Thymus (tissue), 11 donors: ENCODE results near the gene SMURF1. TPM values are rescaled to one million over a fixed set of nuclear protein-coding genes. Genes with fewer than 3 reads are reported as not detected.

Experiments
- DNase-seq, 9 donors: peaks; one replicate each; pipeline ENCODE4 v3.0.0-alpha.2; 2013; ENCODE audit warnings: low spot score in 9 of 9, low read depth in 6 of 9, missing footprints in 1 of 9
- H3K27ac ChIP-seq, 2 donors: one replicate each; pipeline ENCODE4 v1.5.1; 2013; ENCODE audit warnings: control low read depth in 1 of 2, low read depth in 1 of 2, low read length in 1 of 2, mild to moderate bottlenecking in 1 of 2, moderate library complexity in 1 of 2
- H3K27me3 ChIP-seq, 2 donors: one replicate each; pipeline ENCODE4 v1.5.1; 2013; ENCODE audit warnings: low read length in 1 of 2; ENCODE audit not compliant: control insufficient read depth in 2 of 2, insufficient read depth in 1 of 2
- H3K36me3 ChIP-seq, 2 donors: one replicate each; pipeline ENCODE4 v1.5.1; 2013; ENCODE audit warnings: low read length in 1 of 2, mild to moderate bottlenecking in 1 of 2, moderate library complexity in 1 of 2; ENCODE audit not compliant: control insufficient read depth in 2 of 2, insufficient read depth in 2 of 2
- H3K4me1 ChIP-seq, 2 donors: one replicate each; pipeline ENCODE4 v1.5.1; 2013; ENCODE audit warnings: low read length in 2 of 2; ENCODE audit not compliant: control insufficient read depth in 2 of 2, insufficient read depth in 2 of 2
- H3K4me3 ChIP-seq, 2 donors: one replicate each; pipeline ENCODE4 v1.5.1; 2013; ENCODE audit warnings: low read length in 2 of 2, control low read depth in 1 of 2, mild to moderate bottlenecking in 1 of 2
- H3K9me3 ChIP-seq, 2 donors: one replicate each; pipeline ENCODE4 v1.5.1; 2013; ENCODE audit warnings: low read length in 1 of 2, mild to moderate bottlenecking in 1 of 2; ENCODE audit not compliant: control insufficient read depth in 2 of 2, insufficient read depth in 1 of 2
- WGBS: extraction: QIAGEN DNeasy Blood & Tissue Kit; methylation state at CpG from one replicate; pipeline ENCODE4 v1.1.7; 2013; 5-methylcytosine and 5-hydroxymethylcytosine counted together
- polyA plus RNA-seq: library from polyadenylated mRNA; stranded (reverse); fragments of 200-250 nt; gene quantifications from one replicate; pipeline ENCODE4 v1.2.3, GENCODE V29; 2013
- total RNA-seq: library from RNA; stranded (reverse); fragments of 120-200 nt; gene quantifications from one replicate; pipeline ENCODE4 v1.2.4, GENCODE V29; 2013
- donor health status: healthy.

SMURF1 gene
- total and polyA plus RNA-seq, 2 donors: 6.2 to 6.8 TPM

GRCh38 chr7:99042957-99043356 is 101.0 kb downstream of the SMURF1 start:
- WGBS: 97% methylated on average over 5 of the region's 5 CpGs
- DNase-seq: no peak
- Histone ChIP-seq H3K27me3 (no peaks in the 10 kb centered on the region), H3K4me3 (no peak overlapping the region), H3K9me3 (no peaks in the 10 kb centered on the region), H3K4me1 (no peaks in the 10 kb centered on the region), H3K27ac (no peak overlapping the region), H3K36me3 (peaks cover 43 to 78% of the 10 kb centered on the region in 2 donors)

GRCh38 chr7:99041526-99041925 is 102.4 kb downstream of the SMURF1 start:
- H3K27ac ChIP-seq: no peak overlapping the region
- no peaks in the 10 kb centered on the region for H3K27me3 ChIP-seq
- H3K4me1 ChIP-seq: no peaks in the 10 kb centered on the region
- no peak for DNase-seq
- H3K36me3 ChIP-seq: peaks cover 47 to 75% of the 10 kb centered on the region in 2 donors
- H3K4me3 ChIP-seq: no peak overlapping the region
- 94% methylated on average over 11 of the region's 11 CpGs for WGBS
- no peaks in the 10 kb centered on the region for H3K9me3 ChIP-seq

- H3K27ac ChIP-seq: no peak overlapping the region
Measured at GRCh38 chr7:99040104-99040958, 103.6 kb downstream of the SMURF1 start.

GRCh38 chr7:99039384-99039891 is 104.5 kb downstream of the SMURF1 start:
- 96% methylated on average over 8 of the region's 8 CpGs for WGBS

More at GRCh38 chr7:99040104-99040958, 103.6 kb downstream of the SMURF1 start:
- Histone ChIP-seq H3K9me3 (no peaks in the 10 kb centered on the region), H3K4me1 (no peaks in the 10 kb centered on the region), H3K4me3 (no peak overlapping the region), H3K36me3 (peaks cover 59 to 85% of the 10 kb centered on the region in 2 donors), H3K27me3 (no peaks in the 10 kb centered on the region)
- DNase-seq: peak; percentile 14 to 72 (median 50)
- 85% methylated on average over 31 of the region's 31 CpGs for WGBS

GRCh38 chr7:99038086-99038855 is 105.6 kb downstream of the SMURF1 start:
- Histone ChIP-seq H3K27ac (no peak overlapping the region), H3K4me1 (no peaks in the 10 kb centered on the region), H3K27me3 (no peaks in the 10 kb centered on the region), H3K4me3 (no peak overlapping the region), H3K9me3 (no peaks in the 10 kb centered on the region), H3K36me3 (peaks cover 72 to 88% of the 10 kb centered on the region in 2 donors)
- no peak for DNase-seq
- WGBS: 98% methylated on average over 25 of the region's 25 CpGs

More at GRCh38 chr7:99039384-99039891, 104.5 kb downstream of the SMURF1 start:
- H3K27ac ChIP-seq: no peak overlapping the region
- no peaks in the 10 kb centered on the region for H3K4me1 ChIP-seq
- no peaks in the 10 kb centered on the region for H3K9me3 ChIP-seq
- peaks cover 68 to 88% of the 10 kb centered on the region in 2 donors for H3K36me3 ChIP-seq
- H3K4me3 ChIP-seq: no peak overlapping the region
- H3K27me3 ChIP-seq: no peaks in the 10 kb centered on the region
- DNase-seq: no peak

GRCh38 chr7:99037327-99037940 is 106.5 kb downstream of the SMURF1 start:
- no peak for DNase-seq
- H3K27ac ChIP-seq: no peak overlapping the region
- no peaks in the 10 kb centered on the region for H3K9me3 ChIP-seq
- H3K4me1 ChIP-seq: no peaks in the 10 kb centered on the region
- no peak overlapping the region for H3K4me3 ChIP-seq
- H3K27me3 ChIP-seq: no peaks in the 10 kb centered on the region
- 99% methylated on average over 16 of the region's 16 CpGs for WGBS
- peaks cover 77 to 89% of the 10 kb centered on the region in 2 donors for H3K36me3 ChIP-seq

- Histone ChIP-seq H3K4me1 (no peaks in the 10 kb centered on the region), H3K9me3 (no peaks in the 10 kb centered on the region), H3K27me3 (no peaks in the 10 kb centered on the region), H3K36me3 (peaks cover 84 to 91% of the 10 kb centered on the region in 2 donors), H3K27ac (no peak overlapping the region), H3K4me3 (no peak overlapping the region)
- 96% methylated on average over 11 of the region's 11 CpGs for WGBS
- no peak for DNase-seq
Measured at GRCh38 chr7:99036546-99037111, 107.3 kb downstream of the SMURF1 start.

- Histone ChIP-seq H3K27me3 (no peaks in the 10 kb centered on the region), H3K27ac (no peak overlapping the region), H3K4me1 (no peaks in the 10 kb centered on the region), H3K4me3 (no peak overlapping the region), H3K36me3 (peaks cover 87 to 91% of the 10 kb centered on the region in 2 donors), H3K9me3 (no peaks in the 10 kb centered on the region)
- 93% methylated on average over 26 of the region's 26 CpGs for WGBS
- no peak for DNase-seq
Measured at GRCh38 chr7:99035723-99036545, 108.0 kb downstream of the SMURF1 start.
